Stimulated activated CD4-positive, alpha-beta T cell treated with anti-CD3 and anti-CD28 coated beads, Interleukin-12 subunit alpha, Interleukin-12 subunit beta, amount 100 ng/mL, for 4 hours (primary cell): ENCODE data around the gene SYNGR2.

Experiments used
- DNase-seq: peaks from one replicate; pipeline ENCODE4 v3.0.0-alpha.2; 2020

The SYNGR2 gene

DNA sequence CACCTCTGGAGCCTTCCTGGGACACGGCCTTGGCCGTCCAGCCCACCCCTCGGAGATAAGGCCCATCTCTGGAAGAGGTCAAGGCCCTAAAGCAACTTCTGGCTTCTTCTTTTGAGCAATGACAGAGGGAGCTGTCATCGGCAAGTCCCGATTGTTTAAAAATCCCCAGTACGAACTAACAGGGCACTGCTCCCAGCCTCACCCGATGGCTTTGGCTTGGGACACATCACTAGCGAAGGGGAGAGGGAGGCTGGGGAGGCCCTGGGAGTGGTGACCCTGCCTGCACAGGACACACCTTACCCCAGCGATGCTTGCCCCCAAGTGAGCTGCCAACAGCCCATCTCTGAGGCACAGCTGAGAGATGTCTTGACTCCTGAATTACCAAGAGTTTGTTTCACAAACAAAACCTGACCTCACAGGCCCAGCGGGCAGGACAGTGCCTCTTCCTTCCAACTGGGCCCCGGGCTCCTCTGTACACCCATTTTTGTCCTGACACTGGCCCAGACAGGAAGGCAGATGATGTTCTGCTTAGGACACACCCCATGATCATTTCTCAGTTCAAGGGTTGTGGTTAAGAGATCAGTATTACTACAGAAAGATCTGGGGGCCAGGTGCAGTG, 4.8 kb downstream of the SYNGR2 start:
- no peak for DNase-seq

GRCh38 chr17:78174346-78174869, 6.0 kb downstream of the SYNGR2 start:
- DNase-seq, result no peak

DNA sequence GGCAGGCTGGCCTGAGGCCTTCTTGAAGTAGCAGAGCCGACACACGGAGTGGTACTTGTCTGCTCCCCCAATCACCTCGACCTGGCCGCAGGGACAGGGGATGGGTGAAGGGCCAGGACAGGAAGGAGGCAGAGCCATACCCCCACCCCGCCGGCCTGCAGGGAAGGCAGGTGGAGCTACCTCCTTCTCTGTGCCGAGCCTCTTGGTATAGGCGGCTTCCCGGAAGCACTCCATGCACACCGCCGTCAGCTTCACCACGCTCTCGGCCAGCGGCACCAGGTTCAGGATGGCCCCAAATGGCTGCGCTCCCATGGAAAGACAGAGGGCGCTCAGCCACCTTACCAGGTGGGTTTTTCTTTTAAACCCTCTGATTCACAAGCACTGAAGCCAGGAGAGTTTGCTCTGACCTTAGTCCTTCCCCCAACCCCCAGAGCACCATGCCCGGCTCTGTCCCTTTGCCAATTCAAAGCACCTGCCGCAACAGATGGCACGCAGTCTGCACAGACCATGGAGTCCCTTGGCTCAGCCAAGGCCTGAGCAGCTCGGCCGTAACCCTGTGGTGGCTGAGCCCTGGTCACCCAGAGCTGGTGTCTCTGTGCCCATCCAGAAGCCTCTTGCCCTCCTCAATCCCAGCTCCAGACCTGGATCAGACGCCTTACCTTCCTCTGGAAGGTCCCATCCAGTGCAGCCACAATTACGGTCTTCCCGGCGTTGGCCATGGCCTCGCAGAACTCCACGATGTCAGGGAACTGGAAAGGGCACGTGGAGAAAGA, 6.7 kb downstream of the SYNGR2 start:
- DNase-seq, result no peak

- DNase-seq, result no peak
These were observed 7.2 kb downstream of the SYNGR2 start for GRCh38 chr17:78175643-78175981.

- DNase-seq, result peak; percentile 73
These were observed 8.2 kb downstream of the SYNGR2 start for GRCh38 chr17:78176548-78177025.

- DNase-seq, result no peak
These were observed 11.0 kb downstream of the SYNGR2 start for GRCh38 chr17:78179372-78179771.

DNA sequence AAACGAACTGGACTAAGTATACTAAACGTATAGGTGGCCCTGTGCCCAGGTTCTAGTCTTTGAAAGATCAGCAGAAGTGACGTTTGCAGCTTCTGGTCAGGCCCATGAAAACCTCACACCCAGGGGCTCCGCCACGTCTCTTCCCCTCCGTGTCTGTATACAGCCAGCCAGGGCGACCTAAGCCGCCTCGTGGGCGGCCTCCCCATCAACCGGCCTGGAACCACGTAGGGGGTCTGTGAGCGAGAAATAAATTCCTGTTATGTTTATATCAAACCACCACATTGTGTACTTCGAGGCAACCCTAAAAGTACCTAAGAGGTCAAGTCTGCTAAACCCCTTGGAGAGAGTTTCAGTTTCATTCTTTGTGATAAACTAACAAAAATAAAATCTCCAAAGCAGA, 11.7 kb downstream of the SYNGR2 start:
- DNase-seq, result no peak

- no peak for DNase-seq
These were observed 12.1 kb downstream of the SYNGR2 start for GRCh38 chr17:78180508-78180907.

- DNase-seq, result no peak
These were observed 14.1 kb downstream of the SYNGR2 start for GRCh38 chr17:78182504-78182903.

DNA sequence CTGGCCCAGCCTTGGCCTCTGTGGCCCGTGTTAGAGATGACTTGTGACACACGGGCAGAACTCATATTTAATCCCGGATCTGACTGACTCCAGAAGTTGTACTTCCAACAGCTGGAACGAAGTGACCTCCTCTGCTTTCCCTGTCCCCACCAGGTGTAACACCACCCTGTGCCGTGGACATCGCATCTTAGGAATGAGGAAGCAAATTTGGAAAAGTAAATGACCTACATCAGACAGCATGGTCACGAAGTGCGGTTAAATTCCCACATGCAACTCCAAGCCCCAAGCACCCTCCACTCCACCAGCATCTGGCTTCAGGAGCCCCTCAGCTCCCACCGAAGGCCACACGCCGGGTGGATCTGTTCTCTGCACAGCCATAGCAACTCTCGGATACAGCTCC, 15.5 kb downstream of the SYNGR2 start:
- no peak for DNase-seq

DNA sequence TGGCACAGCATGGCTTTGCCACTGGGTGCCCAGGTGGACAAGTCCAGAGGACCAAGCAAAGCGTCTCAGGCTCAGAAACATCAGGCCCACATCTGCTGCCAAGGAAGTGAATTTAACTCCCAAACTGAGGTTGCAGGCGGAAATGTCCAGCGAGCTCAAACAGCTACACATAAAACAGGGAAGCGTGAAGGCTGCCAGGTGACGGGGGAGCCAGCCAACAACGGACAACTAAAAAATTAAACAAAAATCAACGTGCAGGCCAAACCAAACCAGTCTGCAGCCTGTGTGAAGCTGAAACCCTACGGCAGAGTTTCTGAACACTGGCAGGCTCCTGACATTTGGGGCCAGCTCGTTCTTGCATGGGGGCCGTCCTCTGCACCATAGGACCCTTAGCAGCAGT, 16.0 kb downstream of the SYNGR2 start:
- no peak for DNase-seq

DNA sequence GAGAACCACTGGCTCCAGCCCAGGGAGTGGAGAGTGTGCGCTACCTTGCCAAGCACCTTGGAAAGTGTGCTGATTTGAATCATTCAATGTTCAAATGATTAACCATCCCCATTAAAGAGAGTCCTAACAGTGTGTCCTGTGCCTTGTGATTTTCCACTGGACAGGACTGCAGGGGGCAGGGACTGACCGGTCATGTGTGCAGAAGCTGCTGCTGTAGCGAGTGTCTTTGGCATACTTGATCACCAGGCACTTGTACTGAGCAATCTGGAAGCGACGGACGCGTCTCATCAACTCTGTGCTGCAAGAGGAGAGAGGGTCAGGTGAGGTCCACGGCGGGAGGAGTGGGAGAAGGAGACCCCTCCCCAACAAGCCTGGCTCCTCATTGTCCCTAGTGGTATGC, 16.5 kb downstream of the SYNGR2 start:
- DNase-seq, result no peak

DNA sequence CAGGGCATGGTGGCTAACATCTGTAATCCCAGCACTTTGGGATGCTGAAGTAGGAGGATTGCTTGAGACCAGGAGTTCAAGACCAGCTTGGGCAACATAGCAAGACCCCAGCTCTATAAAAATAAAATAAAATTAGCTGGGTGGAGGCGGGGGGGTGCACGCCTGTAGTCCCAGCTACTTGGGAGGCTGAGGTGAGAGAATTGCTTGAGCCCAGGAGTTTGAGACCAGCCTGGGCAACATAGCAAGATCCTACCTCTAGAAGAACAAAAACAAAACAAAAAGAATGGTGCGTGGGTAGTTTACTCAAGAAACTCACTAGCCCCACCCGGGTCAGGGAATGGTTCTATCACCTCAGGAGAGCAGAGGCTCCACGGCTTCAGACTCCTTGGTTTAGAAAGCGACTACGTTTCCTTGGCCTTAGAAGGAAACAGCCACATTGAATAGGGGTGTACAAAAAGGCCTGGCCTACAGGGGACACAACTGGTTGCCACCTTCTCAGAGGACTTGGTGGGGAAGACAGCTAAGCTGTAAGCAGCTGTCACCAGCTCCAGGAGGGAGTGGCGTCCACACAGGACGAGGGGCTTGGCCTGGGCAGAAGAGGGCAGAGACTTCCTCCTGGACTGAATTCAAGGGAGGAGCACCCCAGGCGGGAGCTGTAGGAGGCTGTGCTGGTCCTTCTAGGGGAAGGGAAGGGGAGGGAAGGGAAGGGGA, 17.8 kb downstream of the SYNGR2 start:
- DNase-seq, result no peak

DNA sequence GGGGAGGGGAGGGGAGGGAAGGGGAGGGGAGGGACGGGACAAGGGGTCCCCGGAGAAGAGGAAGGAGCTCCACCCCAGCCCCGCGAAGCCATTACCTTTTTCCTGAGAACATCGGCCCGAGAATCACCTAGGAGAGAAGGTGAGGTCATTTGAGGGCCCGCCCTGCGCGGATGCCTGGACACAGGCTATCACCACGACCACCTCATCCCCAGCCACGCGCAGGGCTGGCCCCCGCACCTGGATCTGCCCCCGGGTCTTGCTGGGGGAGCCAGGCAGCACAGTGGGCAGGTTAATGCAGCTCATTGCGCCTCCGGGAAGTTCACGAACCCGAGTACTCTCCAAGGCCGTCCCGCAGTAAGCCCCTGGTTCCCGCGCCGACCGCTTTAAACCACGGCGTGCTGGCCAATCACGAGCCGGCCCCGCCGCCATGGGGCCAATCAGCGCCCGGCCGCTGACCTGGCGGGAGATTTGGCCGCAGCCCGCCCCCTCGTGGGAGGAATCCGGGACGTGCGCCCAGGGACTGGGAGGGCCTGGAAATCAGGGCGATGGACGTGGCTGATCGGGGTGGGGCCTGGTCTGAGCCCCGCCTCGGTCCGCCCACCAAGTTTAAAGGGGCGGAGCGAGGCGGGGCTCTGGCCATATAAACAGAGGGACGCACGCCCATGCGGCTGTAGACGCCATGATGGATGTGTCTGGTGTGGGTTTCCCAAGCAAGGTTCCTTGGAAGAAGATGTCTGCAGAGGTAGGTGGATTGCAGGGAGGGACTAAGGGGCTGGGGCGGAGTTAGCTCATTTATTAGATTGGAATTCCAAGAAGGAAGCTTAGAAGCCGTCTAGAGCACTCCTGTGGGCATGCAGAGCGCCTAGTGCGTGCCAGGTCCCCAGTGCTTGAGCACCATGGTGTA, 18.6 kb downstream of the SYNGR2 start, which contains the start of the genes AFMID and TK1:
Gene AFMID (plus strand): TSS at position 671 of the 904 bp plus-strand sequence. CDS start 9 bp downstream, at position 680.
Gene TK1 (minus strand): TSS at position 361 of the 904 bp plus-strand sequence. CDS start 58 bp downstream, at position 303.
- DNase-seq, result peak; percentile 79

- no peak for DNase-seq
These were observed 28.3 kb downstream of the SYNGR2 start for GRCh38 chr17:78196716-78197115.

- DNase-seq, result no peak
These were observed 28.9 kb downstream of the SYNGR2 start for GRCh38 chr17:78197147-78197832.

DNA sequence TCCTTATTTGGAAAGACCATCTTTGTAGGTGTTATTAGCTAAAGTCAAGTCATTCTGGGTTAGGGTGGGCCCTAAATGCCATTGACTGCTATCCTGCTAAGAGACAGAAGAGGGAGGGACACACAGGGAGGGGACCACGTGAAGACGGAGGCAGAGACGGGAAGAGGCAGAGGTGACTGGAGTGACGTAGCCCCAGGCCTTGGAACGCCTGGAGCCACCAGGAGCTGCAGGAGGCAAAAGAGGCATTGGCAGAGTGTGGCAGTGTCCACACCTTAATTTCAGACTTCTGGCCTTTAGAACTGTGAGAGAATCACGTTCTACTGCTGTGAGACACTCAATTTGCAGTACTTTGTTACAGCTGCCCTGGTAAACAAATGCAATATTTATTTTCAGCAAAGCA, 32.1 kb downstream of the SYNGR2 start:
- no peak for DNase-seq

GRCh38 chr17:78202666-78203065, 34.3 kb downstream of the SYNGR2 start:
- no peak for DNase-seq

DNA sequence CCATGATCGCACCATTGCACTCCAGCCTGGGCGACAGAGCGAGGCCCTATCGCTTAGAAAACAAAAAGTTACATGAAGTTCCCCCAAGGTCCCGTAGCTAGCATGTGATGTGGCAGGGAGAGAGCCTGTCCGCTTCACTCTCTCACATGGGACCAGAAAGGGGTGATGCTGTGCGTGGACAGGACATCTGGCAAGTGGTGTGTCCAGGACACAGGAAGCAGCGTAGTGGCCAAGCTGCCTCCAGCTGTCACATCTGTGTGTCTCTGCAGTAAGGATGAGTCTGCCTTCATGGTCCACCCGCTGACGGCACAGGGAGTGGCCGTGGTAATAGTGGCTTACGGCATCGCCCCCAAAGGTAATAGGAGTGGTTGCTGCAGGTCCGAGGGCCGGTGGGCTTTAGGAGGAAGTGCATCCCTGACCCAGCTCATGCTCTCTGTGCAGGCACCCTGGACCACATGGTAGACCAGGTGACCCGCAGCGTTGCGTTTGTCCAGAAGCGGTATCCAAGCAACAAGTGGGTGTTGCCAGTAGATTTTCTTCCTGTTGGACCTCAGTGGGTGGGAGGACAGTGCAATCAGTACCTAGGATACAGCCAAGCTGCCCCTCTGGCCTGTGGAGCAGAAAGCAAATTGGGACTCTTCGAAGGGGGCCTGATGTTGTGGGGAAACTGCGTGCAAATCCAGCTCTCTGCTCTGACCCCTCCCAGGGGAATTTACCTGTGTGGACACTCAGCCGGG, 36.2 kb downstream of the SYNGR2 start:
- DNase-seq, result no peak

- no peak for DNase-seq
These were observed 36.9 kb downstream of the SYNGR2 start for GRCh38 chr17:78205124-78205775.

GRCh38 chr17:78206298-78206697, 37.9 kb downstream of the SYNGR2 start:
- DNase-seq, result no peak
